Heart left ventricle (tissue), 13 donors: ENCODE results near the gene RFPL4AL1.

Experiments
- POLR2A ChIP-seq, 2 donors: fragments of 450-650 bp; IDR thresholded peaks; one replicate each; pipeline ENCODE4 v1.6.1; 2017; ENCODE audit warnings: antibody characterized with exemption in 2 of 2, mild to moderate bottlenecking in 2 of 2, moderate library complexity in 2 of 2
- TF ChIP-seq, protein P1 (sequence below), 12 donors: fragments of 200-600 bp; sonication (generic) in 4 of 12; IDR thresholded peaks; one replicate each; pipeline versions ENCODE4 v1.5.0 to v1.8.0; 2018 to 2022; ENCODE audit warnings: antibody characterized with exemption in 12 of 12, mild to moderate bottlenecking in 5 of 12
- donor health status: ischemic (EF 13 %, LVEDD 7.1; RV severe dilation, severe dysfunction).
- donor health status: DM: no; HTN: yes; CAD: no.
- donor health status: DM: no; HTN: no; CAD: no.
- donor health status: ischemic (EF 25% LVEDD 6.9; RV normal size, moderate dysfunction).
- donor health status: ischemic (EF 25% LVEDD 5.7; RV mildly dilated, moderate dysfunction).
- donor health status: ischemic (EF 35%, LVEDD 5.7; RV mildly dilated, moderate dysfunction).
- donor health status: nonischemic (EF 11% LVEDD 7.7; RV severe dilation, severe dysfunction).
- donor health status: DM: yes; HTN: yes; CAD: no.
- donor health status: PGD.
- donor health status: ischemic (EF 29% LVEDD 5.4; RV normal size, mild dysfunction).
- donor health status: nonischemic (EF 23%, LVEDD 6.1; RV moderate dilation, normal function).

DNA sequence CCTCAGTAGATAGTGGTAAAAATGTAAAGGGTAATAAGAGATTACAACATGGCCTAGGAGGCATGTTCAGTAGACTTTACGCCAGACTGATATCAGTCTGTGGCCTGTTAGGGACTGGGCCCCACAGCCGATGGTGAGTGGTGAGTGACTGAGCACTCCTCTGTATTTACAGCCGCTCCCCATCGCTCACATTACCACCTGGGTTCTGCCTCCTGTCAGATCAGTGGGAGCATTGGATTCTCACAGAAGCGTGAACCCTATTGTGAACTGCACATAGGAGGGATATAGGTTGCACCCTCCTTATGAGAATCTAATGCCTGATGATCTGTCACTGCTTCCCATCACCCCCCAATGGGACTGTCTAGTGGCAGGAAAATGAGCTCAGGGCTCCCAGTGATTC, 45.0 kb downstream of the RFPL4AL1 start:
- TF ChIP-seq POLR2A (IDR thresholded peaks at IDR 0.05): no peak
- TF ChIP-seq, protein P1, sequence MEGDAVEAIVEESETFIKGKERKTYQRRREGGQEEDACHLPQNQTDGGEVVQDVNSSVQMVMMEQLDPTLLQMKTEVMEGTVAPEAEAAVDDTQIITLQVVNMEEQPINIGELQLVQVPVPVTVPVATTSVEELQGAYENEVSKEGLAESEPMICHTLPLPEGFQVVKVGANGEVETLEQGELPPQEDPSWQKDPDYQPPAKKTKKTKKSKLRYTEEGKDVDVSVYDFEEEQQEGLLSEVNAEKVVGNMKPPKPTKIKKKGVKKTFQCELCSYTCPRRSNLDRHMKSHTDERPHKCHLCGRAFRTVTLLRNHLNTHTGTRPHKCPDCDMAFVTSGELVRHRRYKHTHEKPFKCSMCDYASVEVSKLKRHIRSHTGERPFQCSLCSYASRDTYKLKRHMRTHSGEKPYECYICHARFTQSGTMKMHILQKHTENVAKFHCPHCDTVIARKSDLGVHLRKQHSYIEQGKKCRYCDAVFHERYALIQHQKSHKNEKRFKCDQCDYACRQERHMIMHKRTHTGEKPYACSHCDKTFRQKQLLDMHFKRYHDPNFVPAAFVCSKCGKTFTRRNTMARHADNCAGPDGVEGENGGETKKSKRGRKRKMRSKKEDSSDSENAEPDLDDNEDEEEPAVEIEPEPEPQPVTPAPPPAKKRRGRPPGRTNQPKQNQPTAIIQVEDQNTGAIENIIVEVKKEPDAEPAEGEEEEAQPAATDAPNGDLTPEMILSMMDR (IDR thresholded peaks at IDR 0.05): no peak
